ENCODE data around the gene OR6B3. TPM values are rescaled to one million over a fixed set of nuclear protein-coding genes. Genes with fewer than 3 reads are reported as not detected.

Gene OR6B3
- total RNA-seq, 2 experiments from 2014 or later: not detected

- Mint-ChIP-seq H3K36me3 (ENCODE audit: low read depth) (no peaks in the 10 kb centered on the region), H3K4me1 (ENCODE audit: low read depth) (no peaks in the 10 kb centered on the region), H3K27ac (no peak overlapping the region), H3K4me3 (no peak overlapping the region), H3K27me3 (peaks cover 21% of the 10 kb centered on the region), H3K9me3 (no peaks in the 10 kb centered on the region)
- CTCF ChIA-PET: no interaction called here
- POLR2A ChIA-PET: interaction anchor here (0.7 kb wide), 1 partner anchor 1989 kb away, joined by 3 read pairs; no protein-coding TSS in a partner anchor
- ATAC-seq (no peak), DNase-seq (no peak)
- intact Hi-C loops (cut with micrococcal nuclease): no loop called here
- no peak for TF ChIP-seq CTCF (IDR thresholded peaks at IDR 0.05)
Measured at GRCh38 chr2:240042740-240043139, 10.6 kb downstream of the OR6B3 start.

- ChIA-PET POLR2A (interaction anchor here (0.6 kb wide), 1 partner anchor 15 kb away, joined by 3 read pairs; no protein-coding TSS in a partner anchor), CTCF (no interaction called here)
- H3K9me3 Mint-ChIP-seq: no peaks in the 10 kb centered on the region
- H3K36me3 Mint-ChIP-seq (ENCODE audit: low read depth): no peaks in the 10 kb centered on the region
- ATAC-seq: no peak
- peaks cover 31% of the 10 kb centered on the region for H3K27me3 Mint-ChIP-seq
- H3K4me1 Mint-ChIP-seq (ENCODE audit: low read depth): no peaks in the 10 kb centered on the region
- no peak for TF ChIP-seq CTCF (IDR thresholded peaks at IDR 0.05)
- no peak overlapping the region for H3K4me3 Mint-ChIP-seq
- DNase-seq: no peak
- no peak overlapping the region for H3K27ac Mint-ChIP-seq
- intact Hi-C loops (cut with micrococcal nuclease): no loop called here
Measured at GRCh38 chr2:240041363-240041762, 12.0 kb downstream of the OR6B3 start.

- peaks cover 29% of the 10 kb centered on the region for H3K27me3 Mint-ChIP-seq
- no peak for TF ChIP-seq CTCF (IDR thresholded peaks at IDR 0.05)
- no peak for DNase-seq
- ChIA-PET CTCF (interaction anchor here (1.8 kb wide), 1 partner anchor 16 kb away, joined by 8 read pairs; no protein-coding TSS in a partner anchor), POLR2A (no interaction called here)
- no peak for ATAC-seq
- no peak overlapping the region for H3K27ac Mint-ChIP-seq
- H3K36me3 Mint-ChIP-seq (ENCODE audit: low read depth): no peaks in the 10 kb centered on the region
- H3K9me3 Mint-ChIP-seq: no peaks in the 10 kb centered on the region
- intact Hi-C loops (cut with micrococcal nuclease): no loop called here
- no peaks in the 10 kb centered on the region for H3K4me1 Mint-ChIP-seq (ENCODE audit: low read depth)
- no peak overlapping the region for H3K4me3 Mint-ChIP-seq
Measured at GRCh38 chr2:240037358-240037757, 16.0 kb downstream of the OR6B3 start.

- DNase-seq (no peak), ATAC-seq (no peak)
- Mint-ChIP-seq H3K4me3 (no peak overlapping the region), H3K27me3 (peaks cover 30% of the 10 kb centered on the region), H3K9me3 (no peaks in the 10 kb centered on the region), H3K27ac (no peak overlapping the region), H3K4me1 (ENCODE audit: low read depth) (no peaks in the 10 kb centered on the region), H3K36me3 (ENCODE audit: low read depth) (no peaks in the 10 kb centered on the region)
- intact Hi-C loops (cut with micrococcal nuclease): no loop called here
- TF ChIP-seq CTCF (IDR thresholded peaks at IDR 0.05): no peak
- ChIA-PET CTCF (no interaction called here), POLR2A (no interaction called here)
Measured at GRCh38 chr2:240033330-240033678, 20.0 kb downstream of the OR6B3 start.

- intact Hi-C loops (cut with micrococcal nuclease): no loop called here
- peaks cover 31% of the 10 kb centered on the region for H3K27me3 Mint-ChIP-seq
- ChIA-PET CTCF (no interaction called here), POLR2A (no interaction called here)
- H3K27ac Mint-ChIP-seq: no peak overlapping the region
- no peak for DNase-seq
- H3K4me3 Mint-ChIP-seq: no peak overlapping the region
- no peaks in the 10 kb centered on the region for H3K9me3 Mint-ChIP-seq
- no peaks in the 10 kb centered on the region for H3K36me3 Mint-ChIP-seq (ENCODE audit: low read depth)
- H3K4me1 Mint-ChIP-seq (ENCODE audit: low read depth): no peaks in the 10 kb centered on the region
- TF ChIP-seq CTCF (IDR thresholded peaks at IDR 0.05): no peak
- no peak for ATAC-seq
Measured at GRCh38 chr2:240032406-240033329, 20.7 kb downstream of the OR6B3 start.
